NCI-H524 (cell line): ENCODE results near the gene FKBP2.

Experiments
- DNase-seq, 2 experiments: peaks; one replicate each; lab custom pipeline; 2025; lab: John Stamatoyannopoulos, UW

Gene FKBP2

DNA sequence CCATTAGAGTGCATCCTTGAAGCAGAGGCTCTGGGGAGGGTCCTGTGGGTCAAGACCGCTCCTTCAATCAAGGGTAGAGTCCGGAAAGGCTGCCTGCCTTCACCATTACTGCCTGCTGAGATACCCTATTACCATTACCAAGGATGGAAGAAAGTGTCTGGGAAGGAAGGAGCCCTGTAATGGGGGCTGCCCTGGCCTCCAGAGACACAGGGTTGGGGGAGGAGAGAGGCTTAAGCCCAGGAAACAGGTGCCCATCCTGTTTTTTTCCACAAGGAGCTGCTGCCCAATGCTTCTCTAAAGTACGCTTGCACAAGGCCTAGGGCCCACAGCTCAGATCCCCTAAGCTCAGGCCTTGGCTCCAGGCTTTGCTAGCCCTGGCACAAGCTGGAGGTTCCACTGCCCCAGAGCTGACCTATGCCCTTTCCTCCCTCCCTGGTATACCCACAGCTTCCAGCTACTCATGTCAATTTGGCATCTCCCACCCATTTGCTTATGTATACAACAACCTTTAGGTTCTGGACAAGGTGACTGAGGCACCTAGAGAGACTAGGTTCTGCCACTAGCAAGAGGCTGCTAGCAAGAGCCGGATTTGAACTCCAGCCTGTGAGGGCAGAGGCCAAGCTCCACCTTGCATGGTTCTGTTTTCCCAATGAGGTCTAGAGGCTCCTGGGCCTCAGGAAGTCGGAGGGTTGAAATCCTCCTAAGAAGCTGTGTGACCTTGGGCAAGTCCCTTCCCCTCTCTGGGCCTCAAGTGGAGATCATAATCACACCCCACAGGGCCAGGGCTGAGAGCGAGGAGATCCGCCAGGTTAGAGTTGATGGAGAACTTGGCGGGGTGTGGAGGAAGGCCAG, 8.9 kb downstream of the FKBP2 start:
- no peak for DNase-seq

DNA sequence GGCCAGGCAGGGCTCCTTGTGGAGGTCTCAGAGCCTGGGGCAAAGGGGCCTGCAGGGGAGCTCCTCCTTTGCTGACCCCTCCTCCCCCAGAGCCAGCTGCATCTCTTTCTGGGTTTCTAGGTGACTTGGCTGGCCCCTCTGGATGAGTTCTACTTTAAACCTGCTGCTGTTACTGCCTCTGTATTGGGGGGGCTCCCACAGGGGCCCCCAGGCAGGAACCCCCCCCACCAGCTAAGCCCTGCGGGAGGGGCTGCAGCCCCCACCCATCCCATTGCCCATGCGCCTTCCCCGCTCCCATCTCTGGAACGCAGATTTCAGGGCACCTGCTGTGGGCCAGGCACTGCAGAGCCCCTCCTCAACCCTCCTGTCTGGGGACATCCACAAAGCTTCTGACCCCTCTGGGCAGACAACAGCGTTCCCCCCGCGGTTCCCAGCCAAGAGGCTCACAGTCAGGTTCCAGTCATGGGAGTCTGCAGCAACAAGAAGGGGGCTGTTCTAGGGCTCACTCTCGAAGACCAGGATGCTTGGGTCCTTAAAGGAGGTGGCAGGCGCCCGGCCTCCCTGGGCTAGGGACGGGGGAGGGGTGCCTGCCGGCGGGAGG, 9.6 kb downstream of the FKBP2 start:
- DNase-seq: no peak

DNA sequence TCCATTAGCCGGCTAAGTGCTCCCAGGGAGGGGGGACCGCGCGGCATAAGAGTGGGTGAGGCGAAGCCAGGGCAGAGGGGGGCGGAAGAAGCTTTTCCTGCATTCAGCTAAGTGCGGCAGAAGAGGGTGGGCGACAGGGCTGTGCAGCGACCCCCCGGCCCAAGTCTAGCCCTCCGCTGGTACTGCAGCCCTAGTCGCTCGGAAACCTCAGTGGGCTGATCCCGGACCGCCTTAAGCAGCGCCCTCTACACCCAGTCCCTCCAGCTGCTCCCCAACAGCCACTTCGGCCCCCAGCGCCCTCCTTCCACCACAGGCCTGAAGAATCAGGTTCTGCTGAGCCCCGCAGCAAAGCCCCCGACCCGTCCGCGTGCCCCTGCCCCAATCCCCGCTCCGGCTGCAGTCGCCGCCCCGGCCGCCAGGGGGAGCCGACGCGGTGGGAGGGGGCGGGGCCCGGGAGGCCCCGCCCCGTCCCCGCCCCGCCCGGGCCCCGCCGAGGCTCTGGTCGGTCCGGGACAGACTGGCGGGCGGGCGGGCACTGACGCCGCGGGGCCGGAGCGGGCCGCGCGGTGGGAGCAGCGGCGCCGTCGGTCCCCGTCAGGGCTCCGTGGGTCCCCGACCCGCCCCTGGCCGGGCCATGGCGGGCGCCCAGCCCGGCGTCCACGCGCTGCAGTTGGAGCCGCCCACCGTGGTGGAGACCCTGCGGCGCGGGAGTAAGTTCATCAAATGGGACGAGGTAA, 10.3 kb downstream of the FKBP2 start, which contains the start of gene PLCB3:
Gene PLCB3, plus strand, starts transcription at position 515 of the 737 bp plus-strand sequence. Its CDS starts 120 bp downstream, at position 635.
- peak in 1 of 2 experiments; percentile 59 for DNase-seq

DNA sequence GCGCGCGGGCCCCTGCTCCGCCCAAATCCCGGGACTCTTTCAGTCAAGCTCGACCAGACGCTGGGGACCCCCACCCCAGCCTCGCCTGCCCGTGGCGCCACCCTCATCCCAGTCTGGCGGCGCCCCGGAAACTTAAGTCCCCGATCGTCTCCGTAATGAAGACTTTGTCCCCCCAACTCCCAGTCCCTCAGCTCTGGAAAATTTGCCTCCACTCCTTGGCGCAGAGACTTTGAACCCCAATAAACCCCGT, 10.8 kb downstream of the FKBP2 start:
- DNase-seq: no peak

- no peak for DNase-seq
Observed at GRCh38 chr11:64252003-64252872, 11.3 kb downstream of the FKBP2 start.

DNA sequence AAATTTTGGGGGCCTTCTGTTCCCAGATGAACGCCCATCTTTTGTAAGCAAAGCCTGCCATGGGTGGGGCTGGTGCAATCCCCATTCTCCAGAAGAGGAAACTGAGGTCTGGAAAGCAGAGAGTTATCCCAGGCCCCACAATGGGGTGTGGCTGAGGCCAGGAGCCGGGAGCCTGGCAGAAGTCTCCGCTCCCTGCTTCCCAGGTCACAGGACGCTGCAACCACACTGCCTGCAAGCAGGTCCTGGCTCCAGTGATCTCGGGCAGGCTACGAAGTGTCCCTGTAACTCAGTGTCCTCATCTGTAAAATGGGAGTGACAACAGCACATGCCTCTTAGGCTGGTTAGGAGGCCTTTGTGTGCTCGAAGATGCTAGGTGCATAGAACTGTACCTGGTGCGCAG, 12.1 kb downstream of the FKBP2 start:
- DNase-seq: no peak

- no peak for DNase-seq
Observed at GRCh38 chr11:64253481-64253880, 12.6 kb downstream of the FKBP2 start.

DNA sequence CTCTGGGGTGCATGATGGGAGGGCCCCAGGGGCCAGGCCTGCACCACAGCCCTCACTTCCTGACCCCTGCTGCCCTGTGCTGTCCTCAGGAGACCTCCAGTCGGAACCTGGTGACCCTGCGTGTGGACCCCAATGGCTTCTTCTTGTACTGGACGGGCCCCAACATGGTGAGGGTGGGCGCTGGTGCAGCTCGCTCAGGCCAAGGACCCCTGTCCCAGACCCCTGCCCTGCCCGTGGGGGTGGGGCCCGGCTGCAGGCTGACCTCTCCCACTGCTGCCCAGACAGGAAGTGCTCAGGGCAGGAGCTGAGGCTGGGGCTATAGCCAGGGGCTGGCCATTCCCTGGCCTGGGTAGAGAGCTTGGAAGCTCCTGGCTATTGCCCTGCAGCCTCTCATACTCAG, 13.4 kb downstream of the FKBP2 start:
- DNase-seq: no peak

- no peak for DNase-seq
Observed at GRCh38 chr11:64255135-64256128, 14.5 kb downstream of the FKBP2 start.

DNA sequence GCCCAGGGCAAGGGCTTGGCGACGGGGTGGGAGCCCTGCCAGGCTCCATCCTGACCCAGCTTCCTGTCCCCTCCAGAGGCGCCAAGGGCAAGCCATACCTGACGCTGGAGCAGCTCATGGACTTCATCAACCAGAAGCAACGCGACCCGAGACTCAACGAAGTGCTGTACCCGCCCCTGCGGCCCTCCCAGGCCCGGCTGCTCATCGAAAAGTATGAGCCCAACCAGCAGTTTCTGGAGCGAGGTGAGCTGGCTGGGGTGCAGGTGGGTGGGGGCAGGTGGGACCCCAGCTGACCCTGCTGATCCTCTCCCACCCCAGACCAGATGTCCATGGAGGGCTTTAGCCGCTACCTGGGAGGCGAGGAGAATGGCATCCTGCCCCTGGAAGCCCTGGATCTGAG, 15.4 kb downstream of the FKBP2 start:
- no peak for DNase-seq

DNA sequence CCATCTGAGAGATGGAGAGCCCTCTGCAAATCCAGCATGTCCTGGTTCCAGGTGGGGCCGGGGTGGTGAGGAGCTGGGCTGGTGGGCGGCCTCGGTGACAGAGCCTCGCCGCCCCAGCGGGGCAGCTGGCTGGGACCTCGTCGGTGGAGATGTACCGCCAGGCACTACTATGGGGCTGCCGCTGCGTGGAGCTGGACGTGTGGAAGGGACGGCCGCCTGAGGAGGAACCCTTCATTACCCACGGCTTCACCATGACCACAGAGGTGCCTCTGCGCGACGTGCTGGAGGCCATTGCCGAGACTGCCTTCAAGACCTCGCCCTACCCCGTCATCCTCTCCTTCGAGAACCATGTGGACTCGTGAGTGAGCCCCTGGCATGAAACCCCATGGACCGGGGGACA, 17.5 kb downstream of the FKBP2 start:
- DNase-seq: no peak

DNA sequence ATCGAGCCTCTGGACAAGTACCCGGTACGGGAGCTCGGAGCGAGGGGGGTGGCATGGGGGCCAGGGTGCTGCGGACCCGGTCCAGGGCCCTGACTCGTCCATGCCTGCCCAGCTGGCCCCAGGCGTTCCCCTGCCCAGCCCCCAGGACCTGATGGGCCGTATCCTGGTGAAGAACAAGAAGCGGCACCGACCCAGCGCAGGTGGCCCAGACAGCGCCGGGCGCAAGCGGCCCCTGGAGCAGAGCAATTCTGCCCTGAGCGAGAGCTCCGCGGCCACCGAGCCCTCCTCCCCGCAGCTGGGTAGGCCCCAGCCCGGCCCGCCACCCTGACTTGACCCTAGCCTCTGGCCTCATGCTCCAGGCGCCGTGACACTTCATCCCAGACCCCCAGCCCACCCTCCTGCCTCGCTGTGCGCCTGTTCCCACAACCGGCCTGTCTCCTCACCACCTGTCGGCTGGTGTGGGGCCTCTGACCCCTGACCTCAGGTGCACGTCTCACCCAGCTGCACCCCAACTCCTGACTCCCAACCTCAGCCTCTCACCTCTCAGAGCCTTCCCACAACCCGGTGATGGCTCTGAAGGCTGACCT, 18.1 kb downstream of the FKBP2 start:
- DNase-seq: no peak

DNA sequence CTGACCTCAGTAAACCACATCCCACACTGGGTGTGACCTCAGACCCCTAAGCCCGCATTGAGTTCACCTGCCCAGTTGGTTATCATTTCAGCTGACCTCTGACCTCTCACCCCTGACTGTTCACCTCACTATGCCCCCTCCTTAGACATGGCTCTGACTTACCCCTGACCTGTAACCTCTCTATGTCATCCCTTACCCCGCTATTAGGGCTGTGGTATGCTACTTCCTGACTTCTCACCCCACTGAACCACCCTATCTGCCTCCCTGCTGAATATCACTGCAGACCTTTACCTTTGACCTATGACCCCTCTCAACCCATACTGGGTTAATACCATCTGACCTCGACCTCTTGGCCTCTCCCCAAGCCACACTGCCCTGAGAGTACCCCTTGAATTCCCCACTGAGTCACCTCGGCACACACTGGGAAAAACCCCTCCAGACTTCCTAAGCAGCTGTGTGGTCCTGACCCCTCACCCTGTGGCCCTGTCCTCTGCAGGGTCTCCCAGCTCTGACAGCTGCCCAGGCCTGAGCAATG, 18.7 kb downstream of the FKBP2 start:
- no peak for DNase-seq

- DNase-seq: no peak
Observed at GRCh38 chr11:64260147-64260708, 19.3 kb downstream of the FKBP2 start.

GRCh38 chr11:64261556-64262080, 20.7 kb downstream of the FKBP2 start:
- no peak for DNase-seq

GRCh38 chr11:64262271-64263002, 21.5 kb downstream of the FKBP2 start:
- DNase-seq: no peak

GRCh38 chr11:64263021-64263946, 22.4 kb downstream of the FKBP2 start:
- DNase-seq: no peak

DNA sequence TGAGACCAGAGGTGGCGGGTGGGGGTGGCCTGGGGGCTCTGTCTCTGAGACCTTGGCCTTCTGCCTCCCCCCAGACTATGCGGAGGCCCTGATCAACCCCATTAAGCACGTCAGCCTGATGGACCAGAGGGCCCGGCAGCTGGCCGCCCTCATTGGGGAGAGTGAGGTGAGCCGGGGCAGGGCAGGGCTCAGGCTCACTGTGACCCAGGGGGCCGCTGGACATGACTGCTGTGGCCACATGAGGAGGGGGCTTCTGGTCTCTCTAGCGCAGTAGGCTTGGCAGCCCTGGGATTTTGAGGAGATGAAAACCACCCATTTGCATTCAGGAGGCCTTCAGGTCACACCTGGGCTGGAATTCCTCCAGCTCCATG, 23.0 kb downstream of the FKBP2 start:
- no peak for DNase-seq
